HepG2 (cell line): Measurements from ENCODE around the gene TSPAN2. TPM values are rescaled to one million over a fixed set of nuclear protein-coding genes. Genes with fewer than 3 reads are reported as not detected.
A peak's percentile ranks its signal among the peaks of the same experiment; 100 is the strongest.

Experiments used
- AGO2 ChIP-seq: fragments of 200-400 bp; formaldehyde crosslinking; optimal IDR thresholded peaks from 2 replicates; pipeline ENCODE3; 2017; ENCODE audit warnings: mild to moderate bottlenecking, low read depth, low read length, moderate library complexity
- AKNA ChIP-seq: sonication (generic); formaldehyde crosslinking; IDR thresholded peaks from 2 replicates; pipeline ENCODE4 v1.4.0; 2020; ENCODE audit warnings: missing genetic modification reagents, borderline replicate concordance
- CTCF ChIP-seq: sonication (generic); formaldehyde crosslinking; IDR thresholded peaks from 2 replicates; pipeline ENCODE4 v1.5.0; 2020; ENCODE audit warnings: mild to moderate bottlenecking, missing genetic modification reagents, moderate library complexity
- FOXA3 ChIP-seq: IDR thresholded peaks from 2 replicates; pipeline ENCODE4 v1.6.1; 2016; ENCODE audit warnings: missing genetic modification reagents, missing compliant biosample characterization
- FOXP1 ChIP-seq, 2 experiments: fragments of 450-650 bp in 1 of 2; IDR thresholded peaks; 2 replicates each; pipeline ENCODE4 v1.6.1; 2017 to 2018; ENCODE audit warnings: antibody characterized with exemption in 1 of 2
- HDAC1 ChIP-seq: sonication (generic); formaldehyde crosslinking; IDR thresholded peaks from 2 replicates; pipeline ENCODE4 v1.5.1; 2020; ENCODE audit warnings: mild to moderate bottlenecking, missing genetic modification reagents
- HHEX ChIP-seq: IDR thresholded peaks from 2 replicates; pipeline ENCODE4 v1.6.1; 2016; ENCODE audit warnings: control low read depth
- KDM2A ChIP-seq: sonication (generic); formaldehyde crosslinking; IDR thresholded peaks from 2 replicates; pipeline ENCODE4 v1.4.0; 2020; ENCODE audit warnings: low read depth, missing genetic modification reagents, borderline replicate concordance
- MATR3 ChIP-seq: sonication (generic); formaldehyde crosslinking; IDR thresholded peaks from 2 replicates; pipeline ENCODE4 v1.4.0; 2020; ENCODE audit warnings: missing genetic modification reagents
- MTERF4 ChIP-seq: sonication (generic); formaldehyde crosslinking; IDR thresholded peaks from 2 replicates; pipeline ENCODE4 v1.8.0; 2023; ENCODE audit warnings: mild to moderate bottlenecking, missing genetic modification reagents
- NCOR1 ChIP-seq: fragments of 200-600 bp; sonication (generic); IDR thresholded peaks from 2 replicates; pipeline ENCODE4 v1.7.0; 2017; ENCODE audit warnings: antibody characterized with exemption, low read length, borderline replicate concordance
- NFIB ChIP-seq: sonication (generic); formaldehyde crosslinking; IDR thresholded peaks from 2 replicates; pipeline ENCODE4 v1.9.0; 2021; ENCODE audit warnings: missing genetic modification reagents, mild to moderate bottlenecking, borderline replicate concordance
- SRSF4 ChIP-seq: fragments of 200-400 bp; formaldehyde crosslinking; IDR thresholded peaks from one replicate; pipeline ENCODE4 v1.6.1; 2018; ENCODE audit warnings: mild to moderate bottlenecking, low read depth, low read length, moderate library complexity; ENCODE audit not compliant: poor library complexity, severe bottlenecking
- TARDBP ChIP-seq: sonication (generic); formaldehyde crosslinking; IDR thresholded peaks from 2 replicates; pipeline ENCODE4 v1.8.0; 2022; ENCODE audit warnings: mild to moderate bottlenecking, missing genetic modification reagents
- ZNF20 ChIP-seq: sonication (generic); formaldehyde crosslinking; IDR thresholded peaks from 2 replicates; pipeline ENCODE4 v1.4.0; 2020; ENCODE audit warnings: mild to moderate bottlenecking, moderate library complexity, missing genetic modification reagents
- ZNF337 ChIP-seq: sonication (generic); formaldehyde crosslinking; IDR thresholded peaks from 2 replicates; pipeline ENCODE4 v1.5.1; 2020; ENCODE audit warnings: missing genetic modification reagents, low read depth, mild to moderate bottlenecking, borderline replicate concordance
- ZNF503 ChIP-seq: sonication (generic); formaldehyde crosslinking; IDR thresholded peaks from 2 replicates; pipeline ENCODE4 v1.4.0; 2020; ENCODE audit warnings: missing genetic modification reagents
- ZNF557 ChIP-seq: sonication (generic); formaldehyde crosslinking; IDR thresholded peaks from 2 replicates; pipeline ENCODE4 v1.4.0; 2020; ENCODE audit warnings: missing genetic modification reagents
- ZNF704 ChIP-seq: sonication (generic); formaldehyde crosslinking; IDR thresholded peaks from 2 replicates; pipeline ENCODE4 v1.8.1; 2023; ENCODE audit warnings: mild to moderate bottlenecking, inconsistent platforms, moderate library complexity, missing genetic modification reagents, borderline replicate concordance
- ZSCAN22 ChIP-seq: sonication (generic); formaldehyde crosslinking; IDR thresholded peaks from 2 replicates; pipeline ENCODE4 v1.4.0; 2020; ENCODE audit warnings: mild to moderate bottlenecking, missing genetic modification reagents
- polyA plus RNA-seq, 8 experiments: library from polyadenylated mRNA; depleted of rRNA in 3 of 8; stranded (reverse) in 7 of 8; unstranded in 1 of 8; fragments of >200 nt; fragmentation: Illumina TruSeq in 4 of 8; extraction: Trizol in 4 of 8; gene quantifications; 2 replicates each; pipeline versions ENCODE4 v1.2.1 to v1.2.3, GENCODE V29; 2011 to 2016; ENCODE audit warnings: low read depth in 4 of 8, missing spikeins in 1 of 8, mixed read lengths in 1 of 8; ENCODE audit not compliant: insufficient read depth in 1 of 8
- total RNA-seq, 5 experiments: library from RNA; depleted of rRNA; stranded (reverse); fragments of >200 nt; fragmentation: Illumina TruSeq; extraction: Trizol; gene quantifications; 2 replicates each; pipeline ENCODE4 v1.2.3, GENCODE V29; 2016; ENCODE audit warnings: low read depth in 1 of 5

Gene TSPAN2
- total and polyA plus RNA-seq, 2 of the 13 experiments (the other 11 are each of a cell fraction or from before 2014, with no cell fraction given) = not detected

- TF ChIP-seq ZNF704 (CRISPR knock-in tag) (no peak), SRSF4 (no peak), NFIB (CRISPR knock-in tag) (no peak), ZNF557 (CRISPR knock-in tag) (no peak), ZNF503 (no peak), NCOR1 (no peak), ZNF20 (no peak), MATR3 (no peak), AKNA (CRISPR knock-in tag) (no peak), KDM2A (CRISPR knock-in tag) (peak; percentile 69; the same call in 1 of the 2 replicates), FOXP1 (IDR thresholded peaks at IDR 0.05) (no peak), FOXP1 (CRISPR knock-in tag; IDR thresholded peaks at IDR 0.05) (no peak), ZNF337 (CRISPR knock-in tag) (no peak), ZSCAN22 (CRISPR knock-in tag) (no peak), AGO2 (no peak), TARDBP (CRISPR knock-in tag) (no peak), FOXA3 (CRISPR knock-in tag) (no peak), MTERF4 (CRISPR knock-in tag) (no peak), CTCF (CRISPR knock-in tag) (peak; percentile 95), HDAC1 (CRISPR knock-in tag) (no peak), HHEX (CRISPR knock-in tag) (no peak)
Measured at GRCh38 chr1:115138973-115139372, 49.7 kb upstream of the TSPAN2 start (continued).
